IMR-90 (cell line): ENCODE data around the gene EIF2AK2. TPM values are rescaled to one million over a fixed set of nuclear protein-coding genes. Genes with fewer than 3 reads are reported as not detected.

ENCODE experiments used
- ATAC-seq: fragments of 200-7000 bp; cut with Tn5 transposase; 2 replicates; pipeline ENCODE4 v1.9.1; 2020; ENCODE audit warnings: low read depth, mild to moderate bottlenecking, moderate library complexity
- BruUV-seq: library from RNA; stranded (reverse); fragments of 400-500 nt; replicated peaks from 2 replicates; lab custom pipeline; 2021; lab: Mats Ljungman, UMichigan
- CTCF ChIA-PET: fragments of 300-600 bp; formaldehyde crosslinking; extraction: SDS; loops from one replicate; lab custom pipeline; 2021; ENCODE audit warnings: antibody characterized with exemption; lab: Yijun Ruan, JAX
- POLR2A ChIA-PET: fragments of 300-600 bp; sonication (Branson Sonifier 250); formaldehyde crosslinking; loops from one replicate; lab custom pipeline; 2022; ENCODE audit warnings: antibody characterized with exemption; ENCODE audit not compliant: unreplicated experiment; lab: Charles Lee
- DNase-seq: peaks from one replicate; pipeline ENCODE4 v3.0.0; 2013
- H2AFZ ChIP-seq: replicated peaks from 2 replicates; pipeline ENCODE3; 2013; ENCODE audit warnings: low read length, mild to moderate bottlenecking; ENCODE audit not compliant: poor library complexity
- H2AK5ac ChIP-seq: 2 replicates; pipeline ENCODE4 v1.6.1; 2013; ENCODE audit warnings: low read depth, low read length, inconsistent platforms
- H2AK9ac ChIP-seq: replicated peaks from 2 replicates; pipeline ENCODE3; 2013; ENCODE audit warnings: mild to moderate bottlenecking, low read depth, low read length, moderate library complexity; ENCODE audit not compliant: poor library complexity
- H2BK120ac ChIP-seq: 2 replicates; pipeline ENCODE4 v1.6.1; 2013; ENCODE audit warnings: low read depth, low read length, inconsistent platforms
- H2BK15ac ChIP-seq: 3 replicates; pipeline ENCODE4 v1.6.1; 2013; ENCODE audit warnings: low read depth, low read length, inconsistent platforms
- H2BK20ac ChIP-seq: 2 replicates; pipeline ENCODE4 v1.6.1; 2013; ENCODE audit warnings: low read depth, mild to moderate bottlenecking, inconsistent platforms, low read length, moderate library complexity
- H2BK5ac ChIP-seq: 2 replicates; pipeline ENCODE4 v1.6.1; 2013; ENCODE audit warnings: mild to moderate bottlenecking, low read depth, low read length, inconsistent platforms; ENCODE audit not compliant: poor library complexity, severe bottlenecking
- H3K14ac ChIP-seq: replicated peaks from 2 replicates; pipeline ENCODE4 v1.6.1; 2013; ENCODE audit warnings: low read depth, low read length, inconsistent platforms
- H3K18ac ChIP-seq: 2 replicates; pipeline ENCODE4 v1.6.1; 2013; ENCODE audit warnings: low read depth, low read length, control low read depth
- H3K23ac ChIP-seq: 2 replicates; pipeline ENCODE4 v1.6.1; 2013; ENCODE audit warnings: low read depth, low read length, inconsistent platforms
- H3K27ac ChIP-seq: 2 replicates; pipeline ENCODE4 v1.5.1; 2013; ENCODE audit warnings: mild to moderate bottlenecking, control low read depth, low read length; ENCODE audit not compliant: insufficient read depth
- H3K27me3 ChIP-seq: 2 replicates; pipeline ENCODE4 v1.6.1; 2013; ENCODE audit warnings: low read length; ENCODE audit not compliant: control insufficient read depth, insufficient read depth
- H3K36me3 ChIP-seq: 2 replicates; pipeline ENCODE4 v1.6.1; 2013; ENCODE audit warnings: low read length, mixed read lengths; ENCODE audit not compliant: control insufficient read depth, insufficient read depth
- H3K4ac ChIP-seq: 2 replicates; pipeline ENCODE4 v1.6.1; 2013; ENCODE audit warnings: low read depth, low read length, inconsistent platforms
- H3K4me1 ChIP-seq: 2 replicates; pipeline ENCODE4 v1.6.1; 2013; ENCODE audit warnings: low read length, mixed read lengths; ENCODE audit not compliant: control insufficient read depth, insufficient read depth
- H3K4me2 ChIP-seq: 2 replicates; pipeline ENCODE4 v1.6.1; 2013; ENCODE audit warnings: low read depth, mild to moderate bottlenecking, control low read depth, low read length, moderate library complexity
- H3K4me3 ChIP-seq: 2 replicates; pipeline ENCODE4 v1.5.1; 2013; ENCODE audit warnings: low read depth, mild to moderate bottlenecking, control low read depth, low read length, moderate library complexity; ENCODE audit not compliant: insufficient read depth
- H3K56ac ChIP-seq: 2 replicates; pipeline ENCODE4 v1.6.1; 2013; ENCODE audit warnings: low read length, inconsistent platforms; ENCODE audit not compliant: insufficient read depth; ENCODE audit errors: extremely low read depth
- H3K79me1 ChIP-seq, 2 experiments: 2 replicates each; pipeline ENCODE4 v1.6.1; 2013; ENCODE audit warnings: low read length in 2 of 2, inconsistent platforms in 1 of 2, low read depth in 1 of 2
- H3K9ac ChIP-seq: 2 replicates; pipeline ENCODE4 v1.6.1; 2013; ENCODE audit warnings: low read depth, low read length, control low read depth
- H3K9me1 ChIP-seq: 2 replicates; pipeline ENCODE4 v1.6.1; 2013; ENCODE audit warnings: low read length, inconsistent platforms; ENCODE audit not compliant: insufficient read depth
- H3K9me3 ChIP-seq: 2 replicates; pipeline ENCODE4 v1.6.1; 2013; ENCODE audit warnings: low read length; ENCODE audit not compliant: control insufficient read depth, insufficient read depth
- H4K20me1 ChIP-seq: 2 replicates; pipeline ENCODE4 v1.6.1; 2013; ENCODE audit warnings: low read length, inconsistent platforms; ENCODE audit not compliant: insufficient read depth
- H4K5ac ChIP-seq: 2 replicates; pipeline ENCODE4 v1.6.1; 2013; ENCODE audit warnings: mild to moderate bottlenecking, low read depth, low read length, control low read depth
- H4K8ac ChIP-seq, 2 experiments: 2 replicates each; pipeline ENCODE4 v1.6.1; 2013; ENCODE audit warnings: low read depth in 2 of 2, low read length in 2 of 2, control low read depth in 1 of 2, inconsistent platforms in 1 of 2
- H4K91ac ChIP-seq: 2 replicates; pipeline ENCODE4 v1.6.1; 2013; ENCODE audit warnings: low read depth, low read length, inconsistent platforms; ENCODE audit not compliant: insufficient read depth
- BHLHE40 ChIP-seq: fragments of 150-350 bp; IDR thresholded peaks from 2 replicates; pipeline ENCODE4 v1.6.1; 2016; ENCODE audit warnings: mild to moderate bottlenecking, low read depth, low read length
- CEBPB ChIP-seq: IDR thresholded peaks from 2 replicates; pipeline ENCODE4 v1.6.1; 2012; ENCODE audit warnings: low read depth, low read length, improper control_type of control experiment
- CHD1 ChIP-seq: IDR thresholded peaks from 2 replicates; pipeline ENCODE4 v1.6.1; 2012; ENCODE audit warnings: low read depth, low read length, improper control_type of control experiment
- CTCF ChIP-seq: conservative IDR thresholded peaks from 2 replicates; pipeline ENCODE4 v1.5.1; 2012; ENCODE audit warnings: mild to moderate bottlenecking, low read depth, low read length, improper control_type of control experiment
- ELK1 ChIP-seq: fragments of 150-350 bp; IDR thresholded peaks from 2 replicates; pipeline ENCODE4 v1.6.1; 2016; ENCODE audit warnings: low read depth, mild to moderate bottlenecking, low read length, moderate library complexity, borderline replicate concordance
- FOS ChIP-seq: fragments of 150-350 bp; IDR thresholded peaks from 2 replicates; pipeline ENCODE4 v1.6.1; 2016; ENCODE audit warnings: low read depth, low read length
- MAFK ChIP-seq: IDR thresholded peaks from 2 replicates; pipeline ENCODE4 v1.6.1; 2012; ENCODE audit warnings: low read depth, low read length, improper control_type of control experiment
- MAZ ChIP-seq: IDR thresholded peaks from 2 replicates; pipeline ENCODE4 v1.6.1; 2012; ENCODE audit warnings: low read depth, mild to moderate bottlenecking, low read length, improper control_type of control experiment, moderate library complexity, borderline replicate concordance
- MXI1 ChIP-seq: IDR thresholded peaks from 2 replicates; pipeline ENCODE4 v1.6.1; 2012; ENCODE audit warnings: low read depth, mild to moderate bottlenecking, low read length, moderate library complexity, borderline replicate concordance
- NFE2L2 ChIP-seq: fragments of 150-350 bp; IDR thresholded peaks from 2 replicates; pipeline ENCODE4 v1.6.1; 2016; ENCODE audit warnings: low read depth, mild to moderate bottlenecking, low read length
- POLR2A ChIP-seq: IDR thresholded peaks from 2 replicates; pipeline ENCODE4 v1.6.1; 2012; ENCODE audit warnings: mild to moderate bottlenecking, low read depth, low read length
- RAD21 ChIP-seq: IDR thresholded peaks from 2 replicates; pipeline ENCODE4 v1.6.1; 2012; ENCODE audit warnings: low read length, improper control_type of control experiment
- RCOR1 ChIP-seq: IDR thresholded peaks from 2 replicates; pipeline ENCODE4 v1.6.1; 2012; ENCODE audit warnings: mild to moderate bottlenecking, low read length, improper control_type of control experiment; ENCODE audit not compliant: insufficient replicate concordance
- RFX5 ChIP-seq: IDR thresholded peaks from 2 replicates; pipeline ENCODE4 v1.8.0; 2012; ENCODE audit warnings: low read depth, mild to moderate bottlenecking, low read length, moderate library complexity
- SMC3 ChIP-seq: fragments of 150-350 bp; IDR thresholded peaks from 2 replicates; pipeline ENCODE4 v1.6.1; 2016; ENCODE audit warnings: low read depth, mild to moderate bottlenecking, antibody characterized with exemption, low read length, moderate library complexity
- USF2 ChIP-seq: fragments of 150-350 bp; IDR thresholded peaks from 2 replicates; pipeline ENCODE4 v1.6.1; 2017; ENCODE audit warnings: mild to moderate bottlenecking, antibody characterized with exemption, low read length, low read depth
- WGBS, 2 experiments: methylation state at CpG; one replicate each; pipeline versions ENCODE4 v1.1.5 to v1.1.7; 2013; ENCODE audit warnings: missing lambda C conversion rate in 2 of 2; ENCODE audit not compliant: insufficient read length in 1 of 2; ENCODE audit errors: extremely low coverage in 2 of 2; 5-methylcytosine and 5-hydroxymethylcytosine counted together
- dilution Hi-C: fragments of 300-500 bp; cut with HindIII; formaldehyde crosslinking; loops from one replicate; pipeline ENCODE4 v1.14.3; 2018; ENCODE audit warnings: low sequenced_read_pairs; ENCODE audit not compliant: unreplicated experiment
- in situ Hi-C: fragments of 300-500 bp; cut with MboI; formaldehyde crosslinking; loops from 3 replicates; pipeline ENCODE4 v1.14.3; 2019; ENCODE audit warnings: low sequenced_read_pairs, inconsistent platforms, mixed read lengths
- intact Hi-C: fragments of 100-400 bp; cut with micrococcal nuclease; formaldehyde crosslinking; loops from 2 replicates; pipeline ENCODE4 v1.10.0; 2022
- polyA plus RNA-seq, 3 experiments: library from polyadenylated mRNA; depleted of rRNA; stranded (reverse); fragments of >200 nt; gene quantifications; 2 replicates each; pipeline ENCODE4 v1.2.3, GENCODE V29; 2012; ENCODE audit warnings: low replicate concordance in 1 of 3
- total RNA-seq: library from RNA; depleted of rRNA; stranded (reverse); fragments of >200 nt; gene quantifications from 2 replicates; pipeline ENCODE4 v1.2.3, GENCODE V29; 2012

Gene EIF2AK2
- total and polyA plus RNA-seq, 2 of the 4 experiments (the other 2 are of a cell fraction) = 10.2 to 16.8 TPM

GRCh38 chr2:37132914-37133313 is 23.9 kb downstream of the EIF2AK2 start:
- Histone ChIP-seq H2AK9ac (no peak overlapping the region), H3K9ac (no peak overlapping the region), H2AK5ac (no peak overlapping the region), H3K9me3 (no peaks in the 10 kb centered on the region), H3K27ac (no peak overlapping the region), H2BK20ac (no peak overlapping the region), H3K4me2 (no peak overlapping the region), H2AFZ (no peak overlapping the region), H2BK120ac (no peak overlapping the region), H4K91ac (no peak overlapping the region), H3K23ac (no peak overlapping the region), H3K56ac (no peak overlapping the region), H2BK15ac (no peak overlapping the region), H3K14ac (no peak overlapping the region), H3K4me1 (no peaks in the 10 kb centered on the region), H4K20me1 (no peaks in the 10 kb centered on the region), H3K9me1 (0 out of 2 replicates have a peak, but pooled peaks cover 2% of the 10 kb centered on the region), H4K8ac (no peak overlapping the region), H3K4ac (no peak overlapping the region), H3K4me3 (no peak overlapping the region), H3K36me3 (peaks cover 47% of the 10 kb centered on the region), H3K27me3 (no peaks in the 10 kb centered on the region), H3K18ac (no peak overlapping the region), H4K5ac (no peak overlapping the region), H3K79me1 (peaks cover 0 to 6% of the 10 kb centered on the region in 2 experiments), H2BK5ac (no peak overlapping the region)
- POLR2A ChIA-PET = no interaction called here
- dilution Hi-C loops (no loop called here), intact Hi-C loops (no loop called here), in situ Hi-C loops (no loop called here)
- WGBS, 2 experiments = 100% methylated on average over 1 of the region's 6 CpGs; no CpG with 5 or more reads in 1 of the 2 experiments
- BruUV-seq = no TSS peak
- TF ChIP-seq CEBPB (no peak), ELK1 (no peak), CHD1 (no peak), RAD21 (no peak), MAZ (no peak), RCOR1 (no peak), FOS (no peak), NFE2L2 (no peak), MAFK (no peak), MXI1 (no peak), RFX5 (no peak), CTCF (no peak), SMC3 (no peak), USF2 (no peak), POLR2A (no peak), BHLHE40 (no peak)
- DNase-seq = no peak
- ATAC-seq = no peak
- CTCF ChIA-PET = no interaction called here
